ENCODE results near the gene RAB11B. TPM values are rescaled to one million over a fixed set of nuclear protein-coding genes. Genes with fewer than 3 reads are reported as not detected.
"Not testable (repeated sequence)": the region's sequence is repeated elsewhere in the genome, so short reads cannot be mapped to it uniquely, and the experiment has no call there.

RAB11B gene
- total and polyA plus RNA-seq, 8 donors: 47.7 to 116 (median 79.4) TPM

GRCh38 chr19:8370176-8371010 is 19.8 kb upstream of the RAB11B start:
- Histone ChIP-seq H3K4me1 (peaks cover 42 to 73% (median 65%) of the 10 kb centered on the region in 4 donors), H3K27ac (peak overlapping the region in 4 of 5 donors; percentile 8 to 76 (median 62)), H3K27me3 (peaks cover 0 to 8% (median 0%) of the 10 kb centered on the region in 3 donors), H3K36me3 (peaks cover 0 to 52% (median 37%) of the 10 kb centered on the region in 4 donors), H3K9me3 (no peaks in the 10 kb centered on the region), H3K4me3 (peak overlapping the region in 1 of 4 donors; percentile 8)
- intact Hi-C loops (cut with DNase I; ENCODE audit: low total_unique reads): no loop called here
- no peak for TF ChIP-seq POLR2AphosphoS5 (IDR thresholded peaks at IDR 0.05)
- no peak for TF ChIP-seq POLR2A (IDR thresholded peaks at IDR 0.05)
- no peak for TF ChIP-seq EP300 (IDR thresholded peaks at IDR 0.05)
- TF ChIP-seq, protein P1, sequence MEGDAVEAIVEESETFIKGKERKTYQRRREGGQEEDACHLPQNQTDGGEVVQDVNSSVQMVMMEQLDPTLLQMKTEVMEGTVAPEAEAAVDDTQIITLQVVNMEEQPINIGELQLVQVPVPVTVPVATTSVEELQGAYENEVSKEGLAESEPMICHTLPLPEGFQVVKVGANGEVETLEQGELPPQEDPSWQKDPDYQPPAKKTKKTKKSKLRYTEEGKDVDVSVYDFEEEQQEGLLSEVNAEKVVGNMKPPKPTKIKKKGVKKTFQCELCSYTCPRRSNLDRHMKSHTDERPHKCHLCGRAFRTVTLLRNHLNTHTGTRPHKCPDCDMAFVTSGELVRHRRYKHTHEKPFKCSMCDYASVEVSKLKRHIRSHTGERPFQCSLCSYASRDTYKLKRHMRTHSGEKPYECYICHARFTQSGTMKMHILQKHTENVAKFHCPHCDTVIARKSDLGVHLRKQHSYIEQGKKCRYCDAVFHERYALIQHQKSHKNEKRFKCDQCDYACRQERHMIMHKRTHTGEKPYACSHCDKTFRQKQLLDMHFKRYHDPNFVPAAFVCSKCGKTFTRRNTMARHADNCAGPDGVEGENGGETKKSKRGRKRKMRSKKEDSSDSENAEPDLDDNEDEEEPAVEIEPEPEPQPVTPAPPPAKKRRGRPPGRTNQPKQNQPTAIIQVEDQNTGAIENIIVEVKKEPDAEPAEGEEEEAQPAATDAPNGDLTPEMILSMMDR (IDR thresholded peaks at IDR 0.05): no peak
- no peak for DNase-seq
- 55 to 71% (median 64%) methylated on average over 19 of the region's 19 CpGs for WGBS, 5 donors

DNA sequence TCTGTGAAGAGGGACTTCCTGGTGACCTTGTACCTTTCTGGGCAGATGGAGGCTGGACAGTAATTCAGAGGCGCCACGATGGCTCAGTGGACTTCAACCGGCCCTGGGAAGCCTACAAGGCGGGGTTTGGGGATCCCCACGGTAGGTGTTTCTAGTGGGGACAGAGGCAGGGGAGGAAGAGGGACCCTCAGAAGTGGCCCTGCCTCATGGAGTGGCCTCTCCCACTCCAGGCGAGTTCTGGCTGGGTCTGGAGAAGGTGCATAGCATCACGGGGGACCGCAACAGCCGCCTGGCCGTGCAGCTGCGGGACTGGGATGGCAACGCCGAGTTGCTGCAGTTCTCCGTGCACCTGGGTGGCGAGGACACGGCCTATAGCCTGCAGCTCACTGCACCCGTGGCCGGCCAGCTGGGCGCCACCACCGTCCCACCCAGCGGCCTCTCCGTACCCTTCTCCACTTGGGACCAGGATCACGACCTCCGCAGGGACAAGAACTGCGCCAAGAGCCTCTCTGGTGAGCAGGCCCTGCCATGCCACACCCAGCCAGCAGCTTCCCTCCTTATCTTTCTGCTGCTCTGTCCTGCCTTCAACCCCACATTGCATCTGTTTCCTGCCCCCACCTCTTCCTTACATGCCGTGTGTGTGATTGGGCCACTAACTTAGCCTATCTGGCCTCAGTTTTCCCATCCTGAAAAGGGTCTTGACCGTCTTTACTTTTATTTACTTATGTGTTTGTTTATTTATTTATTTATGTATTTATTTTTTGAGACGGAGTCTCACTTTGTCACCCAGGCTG is 19.0 kb upstream of the RAB11B start:
- intact Hi-C loops (cut with DNase I; ENCODE audit: low total_unique reads): no loop called here
- Histone ChIP-seq H3K4me3 (peak overlapping the region in 1 of 4 donors; percentile 8), H3K27ac (peak overlapping the region; percentile 1 to 76 (median 55)), H3K36me3 (peaks cover 0 to 60% (median 40%) of the 10 kb centered on the region in 4 donors), H3K4me1 (peaks cover 38 to 65% (median 58%) of the 10 kb centered on the region in 4 donors), H3K27me3 (peaks cover 0 to 1% (median 0%) of the 10 kb centered on the region in 3 donors), H3K9me3 (no peaks in the 10 kb centered on the region)
- 51 to 78% (median 66%) methylated on average over 21 to 28 of the region's 28 CpGs for WGBS, 5 donors
- TF ChIP-seq, protein P1 (IDR thresholded peaks at IDR 0.05): no peak
- no peak for TF ChIP-seq POLR2AphosphoS5 (IDR thresholded peaks at IDR 0.05)
- no peak for TF ChIP-seq POLR2A (IDR thresholded peaks at IDR 0.05)
- no peak for TF ChIP-seq EP300 (IDR thresholded peaks at IDR 0.05)
- DNase-seq: peak in 1 of 2 donors; percentile 55

DNA sequence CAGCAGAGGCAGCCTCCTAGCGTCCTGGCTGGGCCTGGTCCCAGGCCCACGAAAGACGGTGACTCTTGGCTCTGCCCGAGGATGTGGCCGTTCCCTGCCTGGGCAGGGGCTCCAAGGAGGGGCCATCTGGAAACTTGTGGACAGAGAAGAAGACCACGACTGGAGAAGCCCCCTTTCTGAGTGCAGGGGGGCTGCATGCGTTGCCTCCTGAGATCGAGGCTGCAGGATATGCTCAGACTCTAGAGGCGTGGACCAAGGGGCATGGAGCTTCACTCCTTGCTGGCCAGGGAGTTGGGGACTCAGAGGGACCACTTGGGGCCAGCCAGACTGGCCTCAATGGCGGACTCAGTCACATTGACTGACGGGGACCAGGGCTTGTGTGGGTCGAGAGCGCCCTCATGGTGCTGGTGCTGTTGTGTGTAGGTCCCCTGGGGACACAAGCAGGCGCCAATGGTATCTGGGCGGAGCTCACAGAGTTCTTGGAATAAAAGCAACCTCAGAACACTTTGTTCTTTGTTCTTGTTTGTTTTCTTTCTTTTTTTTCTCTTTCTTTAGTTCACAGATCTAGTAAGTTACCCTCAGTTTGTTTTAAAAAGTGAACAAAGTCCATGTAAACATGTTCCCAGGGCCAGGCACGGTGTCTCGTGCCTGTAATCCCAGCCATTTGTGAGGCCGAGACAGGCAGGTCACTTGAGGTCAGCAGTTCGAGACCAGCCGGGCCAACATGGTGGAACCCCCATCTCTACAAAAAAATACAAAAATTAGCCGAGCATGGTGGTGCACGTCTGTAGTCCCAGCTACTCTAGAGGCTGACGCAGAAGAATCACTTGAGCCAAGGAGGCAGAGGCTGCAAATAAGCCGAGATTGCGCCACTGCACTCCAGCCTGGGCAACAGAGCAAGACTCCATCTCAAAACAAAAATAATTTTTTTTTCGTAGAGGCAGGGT is 16.0 kb upstream of the RAB11B start:
- TF ChIP-seq, protein P1 (IDR thresholded peaks at IDR 0.05): peak in 2 of 7 experiments; percentile 26 to 70
- TF ChIP-seq EP300 (IDR thresholded peaks at IDR 0.05): no peak
- peak in 2 of 3 donors; percentile 66 to 82 for TF ChIP-seq POLR2AphosphoS5 (IDR thresholded peaks at IDR 0.05)

DNA sequence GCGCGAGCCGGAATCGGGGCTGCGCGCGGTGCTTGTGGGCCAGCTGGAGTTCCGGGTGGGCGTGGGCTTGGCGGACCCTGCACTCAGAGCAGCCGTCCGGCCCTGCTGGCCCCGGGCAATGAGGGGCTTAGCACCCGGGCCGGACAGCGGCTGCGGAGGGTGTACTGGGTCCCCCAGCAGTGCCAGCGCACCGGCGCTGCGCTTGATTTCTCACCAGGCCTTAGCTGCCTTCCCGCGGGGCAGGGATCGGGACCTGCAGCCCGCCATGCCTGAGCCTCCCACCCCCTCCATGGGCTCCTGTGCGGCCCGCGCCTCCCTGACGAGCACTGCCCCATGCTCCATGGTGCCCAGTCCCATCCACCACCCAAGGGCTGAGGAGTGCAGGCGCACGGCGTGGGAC is 14.4 kb upstream of the RAB11B start:
- 95 to 100% (median 99%) methylated on average over 21 to 32 of the region's 32 CpGs for WGBS, 5 donors
- H3K4me3 ChIP-seq; intact Hi-C loops (cut with DNase I; ENCODE audit: low total_unique reads); H3K9me3 ChIP-seq; DNase-seq; H3K27me3 ChIP-seq: not testable (repeated sequence)
- Histone ChIP-seq H3K27ac (peak overlapping the region in 3 of 5 donors; percentile 28 to 80 (median 72)), H3K36me3 (peaks cover 0 to 65% (median 37%) of the 10 kb centered on the region in 4 donors), H3K4me1 (peaks cover 11 to 31% (median 20%) of the 10 kb centered on the region in 4 donors)

More for the DNA sequence above, 16.0 kb upstream of the RAB11B start:
- Histone ChIP-seq H3K36me3 (peaks cover 0 to 68% (median 40%) of the 10 kb centered on the region in 4 donors), H3K4me3 (no peak overlapping the region), H3K4me1 (peaks cover 11 to 41% (median 32%) of the 10 kb centered on the region in 4 donors), H3K27ac (peak overlapping the region; percentile 74 to 85 (median 80)), H3K9me3 (no peaks in the 10 kb centered on the region), H3K27me3 (no peaks in the 10 kb centered on the region)
- 56 to 69% (median 60%) methylated on average over 23 to 26 of the region's 26 CpGs for WGBS, 5 donors
- intact Hi-C loops (cut with DNase I; ENCODE audit: low total_unique reads): no loop called here
- DNase-seq: peak; percentile 44 to 92

DNA sequence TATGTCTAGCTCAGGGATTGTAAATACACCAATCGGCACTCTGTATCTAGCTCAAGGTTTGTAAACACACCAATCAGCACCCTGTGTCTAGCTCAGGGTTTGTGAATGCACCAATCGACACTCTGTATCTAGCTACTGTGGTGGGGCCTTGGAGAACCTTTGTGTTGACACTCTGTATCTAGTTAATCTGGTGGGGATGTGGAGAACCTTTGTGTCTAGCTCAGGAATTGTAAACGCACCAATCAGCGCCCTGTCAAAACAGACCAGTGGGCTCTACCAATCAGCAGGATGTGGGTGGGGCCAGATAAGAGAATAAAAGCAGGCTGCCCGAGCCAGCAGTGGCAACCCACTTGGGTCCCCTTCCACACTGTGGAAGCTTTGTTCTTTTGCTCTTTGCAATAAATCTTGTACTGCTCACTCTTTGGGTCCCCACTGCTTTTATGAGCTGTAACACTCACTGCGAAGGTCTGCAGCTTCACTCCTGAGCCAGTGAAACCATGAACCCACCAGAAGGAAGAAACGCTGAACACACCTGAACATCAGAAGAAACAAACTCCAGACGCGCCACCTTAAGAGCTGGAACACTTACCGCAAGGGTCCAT is 13.7 kb upstream of the RAB11B start:
- 70 to 79% (median 72%) methylated on average over 9 to 10 of the region's 10 CpGs for WGBS, 5 donors
- H3K4me3 ChIP-seq; H3K27ac ChIP-seq; intact Hi-C loops (cut with DNase I; ENCODE audit: low total_unique reads); H3K9me3 ChIP-seq; H3K27me3 ChIP-seq; DNase-seq: not testable (repeated sequence)
- H3K4me1 ChIP-seq: peaks cover 6 to 24% (median 13%) of the 10 kb centered on the region in 4 donors
- peaks cover 0 to 58% (median 30%) of the 10 kb centered on the region in 4 donors for H3K36me3 ChIP-seq

All from stomach (tissue), 9 donors.